ENCODE data around the gene RTRAF.

RTRAF gene

DNA sequence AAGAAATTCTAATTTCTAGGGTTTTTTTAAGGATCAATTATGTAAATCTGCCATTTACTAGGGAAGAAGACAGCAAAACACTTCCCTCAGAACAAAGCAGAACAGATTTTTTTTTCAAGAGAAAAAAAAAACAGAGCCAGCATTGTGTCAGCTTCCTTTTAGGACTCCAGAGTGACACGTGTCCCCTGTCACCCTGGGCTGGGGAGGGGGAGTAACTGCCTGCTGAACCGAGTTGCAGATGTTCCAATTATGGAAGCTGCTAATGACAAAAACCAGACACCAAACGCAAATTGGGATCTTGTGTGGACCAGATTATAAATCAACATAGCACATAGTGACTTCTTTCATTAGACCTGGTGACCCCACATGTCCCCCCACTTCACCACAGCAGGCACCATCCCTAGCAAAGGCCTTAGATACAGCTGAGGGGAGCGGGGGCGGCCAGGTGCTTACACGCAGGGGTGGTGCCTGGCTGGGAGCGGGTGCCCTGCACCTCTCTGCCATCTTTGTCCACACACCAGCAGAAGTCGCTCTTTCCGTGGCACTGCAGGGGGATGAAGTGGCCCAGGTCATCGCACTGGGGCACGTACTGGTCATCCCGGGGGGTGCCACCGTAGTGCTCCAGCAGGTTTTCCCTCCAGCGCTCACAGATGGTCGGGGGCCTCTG lies 25.4 kb downstream of the RTRAF start:
- DNase-seq (ENCODE audit: low read depth), result no peak
- in situ Hi-C loops (cut with HindIII; ENCODE audit: low sequenced_read_pairs), result no loop called here
- TF ChIP-seq CTCF (IDR thresholded peaks at IDR 0.05; ENCODE audit: low read depth, low read length, missing control alignments), result no peak
- no peak overlapping the region for H3K4me3 ChIP-seq (ENCODE audit: low read depth, low read length)

GRCh38 chr14:52015411-52016030 lies 26.2 kb downstream of the RTRAF start:
- no peak for DNase-seq (ENCODE audit: low read depth)
- H3K4me3 ChIP-seq (ENCODE audit: low read depth, low read length), result no peak overlapping the region
- peak; percentile 53 for TF ChIP-seq CTCF (IDR thresholded peaks at IDR 0.05; ENCODE audit: low read depth, low read length, missing control alignments)
- in situ Hi-C loops (cut with HindIII; ENCODE audit: low sequenced_read_pairs), result no loop called here

DNA sequence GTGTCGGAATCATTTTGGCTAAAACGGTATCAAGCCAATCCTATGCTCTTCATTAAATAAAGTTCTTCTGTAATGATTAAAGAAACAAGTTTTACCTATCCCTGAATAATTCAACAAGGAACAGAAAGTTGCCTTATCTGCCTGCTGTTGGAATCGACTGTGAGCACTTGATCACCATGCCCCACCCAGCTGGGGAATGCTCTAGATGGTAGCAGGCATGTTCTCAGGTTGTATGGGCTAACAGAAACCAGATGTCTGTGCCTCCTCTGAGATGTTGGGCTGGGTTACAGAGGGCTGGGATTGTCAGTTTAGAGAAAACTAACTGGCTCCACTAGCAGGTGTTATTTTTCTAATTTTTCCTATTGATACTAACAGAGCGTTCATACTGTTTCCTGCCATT lies 28.9 kb downstream of the RTRAF start:
- in situ Hi-C loops (cut with HindIII; ENCODE audit: low sequenced_read_pairs), result no loop called here
- no peak for DNase-seq (ENCODE audit: low read depth)
- H3K4me3 ChIP-seq (ENCODE audit: low read depth, low read length), result no peak overlapping the region
- TF ChIP-seq CTCF (IDR thresholded peaks at IDR 0.05; ENCODE audit: low read depth, low read length, missing control alignments), result no peak

DNA sequence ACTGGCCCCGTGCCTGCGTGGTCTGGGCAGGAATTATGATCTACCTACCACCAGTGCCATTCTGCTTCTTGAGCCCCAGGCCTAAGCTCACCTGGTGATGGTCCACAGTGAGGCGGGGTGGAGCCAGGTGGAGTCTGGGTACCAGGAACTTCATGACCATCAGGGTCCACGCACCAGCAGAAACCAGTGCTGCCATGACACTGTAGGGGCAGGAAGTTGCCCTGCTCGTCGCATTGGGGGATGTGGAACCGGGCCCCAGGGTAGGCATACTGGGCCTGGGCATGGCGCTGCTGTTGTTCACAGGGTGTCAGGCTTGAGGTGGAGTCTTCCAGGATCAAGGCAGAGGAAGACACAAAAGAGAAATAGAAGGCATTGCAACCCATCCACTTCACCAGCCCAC lies 29.6 kb downstream of the RTRAF start:
- in situ Hi-C loops (cut with HindIII; ENCODE audit: low sequenced_read_pairs), result no loop called here
- TF ChIP-seq CTCF (IDR thresholded peaks at IDR 0.05; ENCODE audit: low read depth, low read length, missing control alignments), result no peak
- DNase-seq (ENCODE audit: low read depth), result no peak
- H3K4me3 ChIP-seq (ENCODE audit: low read depth, low read length), result no peak overlapping the region

- in situ Hi-C loops (cut with HindIII; ENCODE audit: low sequenced_read_pairs), result no loop called here
- no peak overlapping the region for H3K4me3 ChIP-seq (ENCODE audit: low read depth, low read length)
- no peak for TF ChIP-seq CTCF (IDR thresholded peaks at IDR 0.05; ENCODE audit: low read depth, low read length, missing control alignments)
- no peak for DNase-seq (ENCODE audit: low read depth)
These were observed 30.9 kb downstream of the RTRAF start for GRCh38 chr14:52020161-52020714.

GRCh38 chr14:52020866-52021717 lies 31.7 kb downstream of the RTRAF start:
- in situ Hi-C loops (cut with HindIII; ENCODE audit: low sequenced_read_pairs), result no loop called here
- TF ChIP-seq CTCF (IDR thresholded peaks at IDR 0.05; ENCODE audit: low read depth, low read length, missing control alignments), result no peak
- no peak for DNase-seq (ENCODE audit: low read depth)

More at GRCh38 chr14:52020866-52021717, 31.7 kb downstream of the RTRAF start:
- no peak overlapping the region for H3K4me3 ChIP-seq (ENCODE audit: low read depth, low read length)
